Breast epithelium (tissue), 3 donors: ENCODE results near the gene IER5.

Source experiments
- POLR2A ChIP-seq: fragments of 450-650 bp; IDR thresholded peaks from one replicate; pipeline ENCODE4 v1.6.1; 2016; ENCODE audit warnings: antibody characterized with exemption, mild to moderate bottlenecking, moderate library complexity
- TF ChIP-seq, protein P1 (sequence below), 3 donors: fragments of 450-650 bp; IDR thresholded peaks; one replicate each; pipeline ENCODE4 v1.5.1; 2016 to 2017; ENCODE audit warnings: antibody characterized with exemption in 3 of 3, mild to moderate bottlenecking in 3 of 3, moderate library complexity in 3 of 3

DNA sequence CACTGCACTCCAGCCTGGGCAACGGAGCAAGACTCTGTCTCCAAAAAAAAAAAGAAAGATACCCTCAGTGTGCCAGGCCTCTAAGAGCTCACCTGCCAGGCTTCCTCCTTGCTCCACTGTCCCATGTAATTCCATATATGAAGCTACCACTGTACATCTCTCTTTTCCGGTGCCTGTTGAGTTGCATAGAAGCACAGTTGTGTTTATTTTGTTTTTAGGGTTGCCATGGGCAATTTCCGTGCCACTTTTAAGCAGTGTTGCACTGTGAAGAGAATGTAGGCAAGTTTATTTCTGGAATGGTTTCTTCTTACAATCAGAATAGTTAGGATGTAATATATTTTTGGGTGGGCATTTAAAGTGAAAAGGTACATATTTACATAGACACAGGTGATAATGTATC is 31.4 kb upstream of the IER5 start:
- TF ChIP-seq, protein P1, sequence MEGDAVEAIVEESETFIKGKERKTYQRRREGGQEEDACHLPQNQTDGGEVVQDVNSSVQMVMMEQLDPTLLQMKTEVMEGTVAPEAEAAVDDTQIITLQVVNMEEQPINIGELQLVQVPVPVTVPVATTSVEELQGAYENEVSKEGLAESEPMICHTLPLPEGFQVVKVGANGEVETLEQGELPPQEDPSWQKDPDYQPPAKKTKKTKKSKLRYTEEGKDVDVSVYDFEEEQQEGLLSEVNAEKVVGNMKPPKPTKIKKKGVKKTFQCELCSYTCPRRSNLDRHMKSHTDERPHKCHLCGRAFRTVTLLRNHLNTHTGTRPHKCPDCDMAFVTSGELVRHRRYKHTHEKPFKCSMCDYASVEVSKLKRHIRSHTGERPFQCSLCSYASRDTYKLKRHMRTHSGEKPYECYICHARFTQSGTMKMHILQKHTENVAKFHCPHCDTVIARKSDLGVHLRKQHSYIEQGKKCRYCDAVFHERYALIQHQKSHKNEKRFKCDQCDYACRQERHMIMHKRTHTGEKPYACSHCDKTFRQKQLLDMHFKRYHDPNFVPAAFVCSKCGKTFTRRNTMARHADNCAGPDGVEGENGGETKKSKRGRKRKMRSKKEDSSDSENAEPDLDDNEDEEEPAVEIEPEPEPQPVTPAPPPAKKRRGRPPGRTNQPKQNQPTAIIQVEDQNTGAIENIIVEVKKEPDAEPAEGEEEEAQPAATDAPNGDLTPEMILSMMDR (IDR thresholded peaks at IDR 0.05) = no peak
- TF ChIP-seq POLR2A = no peak
